ENCODE measurements around the gene NBEAL1. TPM values are rescaled to one million over a fixed set of nuclear protein-coding genes. Genes with fewer than 3 reads are reported as not detected.
"Not testable (repeated sequence)": the region's sequence is repeated elsewhere in the genome, so short reads cannot be mapped to it uniquely, and the experiment has no call there.

The NBEAL1 gene
- total RNA-seq, 4 donors from 2014 or later = 33.3 to 51.6 (median 48.4) TPM

DNA sequence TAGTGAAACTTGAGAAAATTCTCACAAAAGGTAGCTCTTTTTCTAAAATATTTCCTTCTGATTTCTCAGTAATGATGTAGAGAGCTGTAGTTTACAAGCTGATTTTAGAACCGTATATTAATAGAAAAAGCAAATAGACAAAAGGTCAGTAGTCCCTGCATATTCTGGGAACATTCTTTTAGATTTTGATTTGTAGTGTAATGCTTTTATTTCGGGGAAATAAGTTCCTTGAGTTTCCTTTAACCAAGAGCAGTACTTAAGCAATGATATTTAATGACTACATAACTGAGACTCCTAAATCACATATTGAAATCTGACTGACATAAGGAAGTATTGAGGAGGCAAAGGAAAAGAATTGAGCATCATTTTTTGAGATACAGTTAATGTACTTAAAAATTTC lies 22.4 kb downstream of the NBEAL1 start:
- no peak for TF ChIP-seq EP300 (IDR thresholded peaks at IDR 0.05)
- Histone ChIP-seq H3K27me3 (no peaks in the 10 kb centered on the region), H3K4me1 (peaks cover 0 to 32% (median 6%) of the 10 kb centered on the region in 4 donors), H3K36me3 (peaks cover 0 to 17% (median 0%) of the 10 kb centered on the region in 3 donors), H3K9me3 (no peaks in the 10 kb centered on the region), H3K4me3 (no peak overlapping the region), H3K27ac (peak overlapping the region in 2 of 4 donors; percentile 18 to 29)
- WGBS, 2 donors = 35 to 36% methylated on average over 2 of the region's 2 CpGs
- no peak for DNase-seq (ENCODE audit: low spot score in 2 of 2)

DNA sequence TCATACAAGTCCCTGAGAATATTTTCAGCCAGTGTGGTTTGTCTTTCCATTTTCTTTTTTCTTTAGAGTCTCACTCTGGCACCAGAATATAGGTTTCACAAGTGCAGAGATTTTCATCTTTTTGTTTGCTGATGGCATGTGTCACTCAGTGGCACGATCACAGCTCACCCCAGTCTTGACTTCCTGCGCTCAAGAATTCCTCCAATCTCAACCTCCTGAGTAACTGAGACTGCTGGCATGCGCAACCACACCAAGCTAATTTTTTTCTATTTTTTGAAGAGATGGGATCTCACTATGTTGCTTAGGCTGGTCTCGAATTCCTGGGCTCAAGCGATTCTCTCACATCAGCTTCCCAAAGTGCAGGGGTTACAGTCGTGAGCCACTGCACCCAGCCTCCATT lies 23.9 kb downstream of the NBEAL1 start:
- WGBS, 2 donors = 91 to 94% methylated on average over 6 of the region's 6 CpGs
- Histone ChIP-seq H3K4me1 (peaks cover 0 to 27% (median 6%) of the 10 kb centered on the region in 4 donors), H3K4me3 (no peak overlapping the region), H3K9me3 (no peaks in the 10 kb centered on the region), H3K27me3 (no peaks in the 10 kb centered on the region), H3K27ac (peak overlapping the region in 1 of 4 donors; percentile 55), H3K36me3 (peaks cover 0 to 32% (median 0%) of the 10 kb centered on the region in 3 donors)
- TF ChIP-seq, protein P1, sequence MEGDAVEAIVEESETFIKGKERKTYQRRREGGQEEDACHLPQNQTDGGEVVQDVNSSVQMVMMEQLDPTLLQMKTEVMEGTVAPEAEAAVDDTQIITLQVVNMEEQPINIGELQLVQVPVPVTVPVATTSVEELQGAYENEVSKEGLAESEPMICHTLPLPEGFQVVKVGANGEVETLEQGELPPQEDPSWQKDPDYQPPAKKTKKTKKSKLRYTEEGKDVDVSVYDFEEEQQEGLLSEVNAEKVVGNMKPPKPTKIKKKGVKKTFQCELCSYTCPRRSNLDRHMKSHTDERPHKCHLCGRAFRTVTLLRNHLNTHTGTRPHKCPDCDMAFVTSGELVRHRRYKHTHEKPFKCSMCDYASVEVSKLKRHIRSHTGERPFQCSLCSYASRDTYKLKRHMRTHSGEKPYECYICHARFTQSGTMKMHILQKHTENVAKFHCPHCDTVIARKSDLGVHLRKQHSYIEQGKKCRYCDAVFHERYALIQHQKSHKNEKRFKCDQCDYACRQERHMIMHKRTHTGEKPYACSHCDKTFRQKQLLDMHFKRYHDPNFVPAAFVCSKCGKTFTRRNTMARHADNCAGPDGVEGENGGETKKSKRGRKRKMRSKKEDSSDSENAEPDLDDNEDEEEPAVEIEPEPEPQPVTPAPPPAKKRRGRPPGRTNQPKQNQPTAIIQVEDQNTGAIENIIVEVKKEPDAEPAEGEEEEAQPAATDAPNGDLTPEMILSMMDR (IDR thresholded peaks at IDR 0.05) = no peak
- no peak for TF ChIP-seq POLR2A (IDR thresholded peaks at IDR 0.05)
- TF ChIP-seq EP300 (IDR thresholded peaks at IDR 0.05) = no peak
- no peak for DNase-seq (ENCODE audit: low spot score in 2 of 2)

DNA sequence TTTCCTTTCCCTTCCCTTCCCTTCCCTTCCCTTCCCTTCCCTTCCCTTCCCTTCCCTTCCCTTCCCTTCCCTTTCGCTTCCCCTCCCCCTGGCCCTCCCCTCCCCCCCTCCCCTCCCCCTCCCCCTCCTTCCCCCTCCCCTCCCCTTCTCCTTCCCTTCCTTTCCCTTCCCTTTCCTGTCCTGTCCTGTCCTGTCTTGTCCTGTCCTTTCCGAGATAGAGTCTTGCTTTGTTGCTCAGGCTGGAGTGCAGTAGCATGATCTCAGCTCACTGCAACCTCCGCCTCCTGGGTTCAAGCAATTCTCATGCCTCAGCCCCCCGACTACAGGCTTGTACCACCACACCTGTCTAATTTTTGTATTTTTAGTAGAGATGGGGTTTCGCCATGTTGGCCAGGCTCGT lies 24.5 kb downstream of the NBEAL1 start:
- not testable (repeated sequence) for H3K27ac ChIP-seq; DNase-seq (ENCODE audit: low spot score in 2 of 2); H3K27me3 ChIP-seq; H3K9me3 ChIP-seq; H3K4me3 ChIP-seq
- 94 to 95% methylated on average over 6 of the region's 6 CpGs for WGBS, 2 donors
- Histone ChIP-seq H3K36me3 (peaks cover 0 to 32% (median 0%) of the 10 kb centered on the region in 3 donors), H3K4me1 (peaks cover 0 to 24% (median 6%) of the 10 kb centered on the region in 4 donors)

DNA sequence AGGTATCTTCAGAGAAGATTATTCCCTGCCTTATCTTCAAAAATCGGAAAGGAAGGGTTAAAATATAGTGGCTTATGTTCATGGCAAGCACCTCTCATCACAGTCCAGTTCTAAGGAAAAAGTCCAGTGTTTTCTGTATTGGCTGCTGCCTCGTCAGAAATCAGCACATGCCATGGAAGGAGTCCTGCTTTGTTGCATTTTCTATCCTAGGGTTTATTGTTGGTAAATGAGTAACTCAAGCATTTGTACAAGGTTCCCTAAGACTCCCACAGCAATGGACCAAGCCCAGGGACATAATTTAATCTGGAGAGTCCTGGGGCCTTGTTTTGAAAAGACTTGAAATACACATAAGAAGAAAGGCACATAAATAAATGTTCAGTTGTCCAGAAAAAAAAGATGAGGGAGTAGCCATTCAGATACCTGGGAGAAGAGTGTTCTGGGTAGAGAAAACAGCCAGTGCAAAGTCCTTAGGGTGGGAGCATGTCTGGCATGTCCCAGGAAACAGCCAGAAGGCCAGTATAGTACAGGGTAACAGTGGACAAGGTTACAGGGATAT lies 26.4 kb downstream of the NBEAL1 start:
- H3K36me3 ChIP-seq = peaks cover 0 to 38% (median 0%) of the 10 kb centered on the region in 3 donors
- 78 to 84% methylated on average over 2 of the region's 2 CpGs for WGBS, 2 donors
- peaks cover 0 to 14% (median 5%) of the 10 kb centered on the region in 4 donors for H3K4me1 ChIP-seq
- DNase-seq (ENCODE audit: low spot score in 2 of 2) = no peak
- no peaks in the 10 kb centered on the region for H3K27me3 ChIP-seq
- no peaks in the 10 kb centered on the region for H3K9me3 ChIP-seq
- TF ChIP-seq EP300 (IDR thresholded peaks at IDR 0.05) (no peak), POLR2A (IDR thresholded peaks at IDR 0.05) (no peak)
- TF ChIP-seq, protein P1 (IDR thresholded peaks at IDR 0.05) = no peak
- H3K27ac ChIP-seq = no peak overlapping the region
- H3K4me3 ChIP-seq = no peak overlapping the region

DNA sequence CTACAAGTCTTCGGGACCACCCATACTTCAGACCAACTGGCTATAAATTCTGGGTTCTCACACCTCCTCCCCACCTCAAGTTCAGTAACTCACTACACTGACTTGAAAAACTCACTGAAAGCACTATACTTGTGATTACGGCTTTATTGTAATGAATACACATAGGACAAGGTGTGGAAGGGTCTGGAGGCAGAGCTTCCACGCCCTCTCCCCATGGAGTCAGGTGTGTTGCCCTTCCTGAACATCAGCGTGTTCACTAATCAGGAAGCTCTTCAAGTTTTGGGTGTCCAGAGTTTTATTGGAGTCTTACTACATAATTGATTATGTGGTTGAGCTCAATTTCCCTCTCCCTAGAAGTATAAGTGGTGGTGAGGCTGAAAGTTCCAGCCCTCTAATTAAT lies 27.5 kb downstream of the NBEAL1 start:
- TF ChIP-seq, protein P1 (IDR thresholded peaks at IDR 0.05) = no peak
- no peak for TF ChIP-seq EP300 (IDR thresholded peaks at IDR 0.05)
- no peak for TF ChIP-seq POLR2A (IDR thresholded peaks at IDR 0.05)
- peaks cover 0 to 7% (median 3%) of the 10 kb centered on the region in 4 donors for H3K4me1 ChIP-seq
- H3K27me3 ChIP-seq = no peaks in the 10 kb centered on the region
- DNase-seq (ENCODE audit: low spot score in 2 of 2) = no peak
- no peak overlapping the region for H3K4me3 ChIP-seq
- 91 to 93% methylated on average over 4 of the region's 4 CpGs for WGBS, 2 donors
- H3K36me3 ChIP-seq = peaks cover 0 to 49% (median 0%) of the 10 kb centered on the region in 3 donors
- no peaks in the 10 kb centered on the region for H3K9me3 ChIP-seq
- H3K27ac ChIP-seq = no peak overlapping the region

DNA sequence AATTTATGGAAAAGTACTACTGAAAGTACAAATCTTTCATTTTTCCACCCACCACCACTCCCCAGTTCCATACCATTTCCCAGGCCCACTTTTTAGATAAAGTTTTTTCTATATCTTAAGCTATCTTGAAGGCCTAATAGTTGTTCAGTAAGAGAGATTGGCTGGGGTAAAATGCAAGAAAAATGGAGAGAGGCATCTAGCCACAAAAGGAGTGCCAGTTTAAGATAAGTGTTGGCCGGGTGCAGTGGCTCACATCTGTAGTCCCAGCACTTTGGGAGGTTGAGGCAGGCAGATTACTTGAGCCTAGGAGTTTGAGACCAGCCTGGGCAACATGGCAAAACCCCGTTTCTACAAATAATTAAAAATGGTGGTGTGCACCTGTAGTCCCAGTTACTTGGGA lies 28.6 kb downstream of the NBEAL1 start:
- H3K27me3 ChIP-seq = no peaks in the 10 kb centered on the region
- TF ChIP-seq, protein P1 (IDR thresholded peaks at IDR 0.05) = no peak
- TF ChIP-seq POLR2A (IDR thresholded peaks at IDR 0.05) (no peak), EP300 (IDR thresholded peaks at IDR 0.05) (no peak)
- WGBS, 2 donors = 97% methylated on average over 2 of the region's 2 CpGs
- no peak overlapping the region for H3K27ac ChIP-seq
- H3K36me3 ChIP-seq = peaks cover 0 to 49% (median 0%) of the 10 kb centered on the region in 3 donors
- H3K4me3 ChIP-seq = no peak overlapping the region
- no peaks in the 10 kb centered on the region for H3K9me3 ChIP-seq
- no peaks in the 10 kb centered on the region for H3K4me1 ChIP-seq
- no peak for DNase-seq (ENCODE audit: low spot score in 2 of 2)

Data from tibial nerve (tissue), 4 donors.